ENCODE data around the gene IFNK. TPM values are rescaled to one million over a fixed set of nuclear protein-coding genes. Genes with fewer than 3 reads are reported as not detected.

IFNK gene
- not detected in 2 replicates for total RNA-seq

GRCh38 chr9:27524236-27524635, at the start of gene IFNK:
Gene IFNK, plus strand, starts transcription at chr9:27524290. Its CDS starts 47 bp downstream, at chr9:27524337.

GRCh38 chr9:27529316-27530278, 5.5 kb downstream of the IFNK start, which contains the start of gene MOB3B:
Gene MOB3B, minus strand, starts transcription at chr9:27529814. Its CDS starts 74,264 bp downstream, at chr9:27455550.

GRCh38 chr9:27572918-27573633, 49.0 kb downstream of the IFNK start, which contains the start of gene C9orf72:
Gene C9orf72, minus strand, starts transcription at chr9:27573481. Its CDS starts 6,361 bp downstream, at chr9:27567120.

Other genes starting within 250 kb of the IFNK start
- not detected in 2 replicates for gene EQTN, start 227.1 kb upstream of the IFNK start, total RNA-seq
- gene MOB3B, start 5.5 kb downstream of the IFNK start, total RNA-seq, result under 0.01 and 2.0 TPM in 2 replicates
- 5.5 and 12.4 TPM in 2 replicates for gene C9orf72, start 49.2 kb downstream of the IFNK start, total RNA-seq

All from bladder microvascular endothelial cell (primary cell).